Endothelial cell of umbilical vein (primary cell): ENCODE results near the gene CIP2A. TPM values are rescaled to one million over a fixed set of nuclear protein-coding genes. Genes with fewer than 3 reads are reported as not detected.

Experiments used
- BruUV-seq: library from RNA; stranded (reverse); fragments of 400-500 nt; replicated peaks from 2 replicates; lab custom pipeline; 2021; lab: Mats Ljungman, UMichigan
- CTCF ChIA-PET: fragments of 300-600, 350-600 bp; sonication (Branson Sonifier 250); formaldehyde crosslinking; loops from one replicate; lab custom pipeline; 2021; ENCODE audit warnings: antibody characterized with exemption, inconsistent platforms; lab: Charles Lee
- POLR2A ChIA-PET: fragments of 300-600, 350-600 bp; sonication (Branson Sonifier 250); formaldehyde crosslinking; loops from one replicate; lab custom pipeline; 2021; ENCODE audit warnings: antibody characterized with exemption, inconsistent platforms; lab: Charles Lee
- DNase-seq: peaks from one replicate; pipeline ENCODE4 v3.0.0-alpha.2; 2011; ENCODE audit warnings: low read depth, low spot score
- FAIRE-seq: peaks from 2 replicates; lab custom pipeline; 2011; peaks lifted over from hg19 to GRCh38; lab: Jason Lieb, UNC
- H2AFZ ChIP-seq: 2 replicates; pipeline ENCODE4 v1.6.0; 2012; ENCODE audit warnings: low read depth, low read length, control low read depth, inconsistent platforms
- H3K27ac ChIP-seq: 2 replicates; pipeline ENCODE4 v1.5.1; 2011; ENCODE audit warnings: low read depth, mild to moderate bottlenecking, control low read depth, low read length, moderate library complexity; ENCODE audit not compliant: insufficient read depth
- H3K27me3 ChIP-seq, 2 experiments: 2 replicates each; pipeline versions ENCODE4 v1.6.0 to v1.6.1; 2011; ENCODE audit warnings: low read length in 2 of 2, mixed read lengths in 1 of 2; ENCODE audit not compliant: control insufficient read depth in 2 of 2, insufficient read depth in 2 of 2
- H3K36me3 ChIP-seq, 2 experiments: 2 replicates in 1 of 2; 3 replicates in 1 of 2; pipeline ENCODE4 v1.5.1; 2011; ENCODE audit warnings: low read length in 2 of 2, mild to moderate bottlenecking in 1 of 2, moderate library complexity in 1 of 2; ENCODE audit not compliant: control insufficient read depth in 2 of 2, insufficient read depth in 2 of 2; ENCODE audit errors: extremely low read depth in 1 of 2
- H3K4me1 ChIP-seq: 3 replicates; pipeline ENCODE4 v1.5.1; 2011; ENCODE audit warnings: mild to moderate bottlenecking, low read length; ENCODE audit not compliant: control insufficient read depth, insufficient read depth; ENCODE audit errors: extremely low read depth
- H3K4me2 ChIP-seq: 2 replicates; pipeline ENCODE4 v1.6.1; 2011; ENCODE audit warnings: low read length, control low read depth, mixed read lengths; ENCODE audit not compliant: insufficient read depth
- H3K4me3 ChIP-seq, 3 experiments: fragments of 200-600 bp in 1 of 3; sonication (generic), shearing (Covaris generic) in 1 of 3; replicated peaks in 1 of 3; 2 replicates each; pipeline ENCODE4 v1.5.1; 2011 to 2016; ENCODE audit warnings: control low read depth in 3 of 3, low read length in 3 of 3, mild to moderate bottlenecking in 2 of 3, inconsistent platforms in 1 of 3, low read depth in 1 of 3, moderate library complexity in 1 of 3; ENCODE audit not compliant: insufficient read depth in 1 of 3
- H3K79me2 ChIP-seq: 2 replicates; pipeline ENCODE4 v1.6.0; 2012; ENCODE audit warnings: low read length, inconsistent platforms; ENCODE audit not compliant: control insufficient read depth, insufficient read depth
- H3K9ac ChIP-seq: replicated peaks from 2 replicates; pipeline ENCODE3; 2011; ENCODE audit warnings: low read length, control low read depth; ENCODE audit not compliant: insufficient read depth; ENCODE audit errors: extremely low read depth
- H3K9me1 ChIP-seq: replicated peaks from 3 replicates; pipeline ENCODE4 v1.6.0; 2011; ENCODE audit warnings: mild to moderate bottlenecking, low read length; ENCODE audit not compliant: control insufficient read depth, insufficient read depth; ENCODE audit errors: extremely low read depth
- H3K9me3 ChIP-seq: replicated peaks from 2 replicates; pipeline ENCODE4 v1.5.1; 2012; ENCODE audit warnings: low read length, inconsistent platforms; ENCODE audit not compliant: control insufficient read depth, insufficient read depth
- H4K20me1 ChIP-seq: replicated peaks from 2 replicates; pipeline ENCODE3; 2011; ENCODE audit warnings: mild to moderate bottlenecking, low read length; ENCODE audit not compliant: control insufficient read depth, insufficient read depth; ENCODE audit errors: extremely low read depth
- CTCF ChIP-seq, 2 donors: IDR thresholded peaks; 1 replicate in 1 of 2; 2 replicates in 1 of 2; pipeline ENCODE4 v1.5.1; 2011; ENCODE audit warnings: low read length in 2 of 2, mild to moderate bottlenecking in 2 of 2, moderate library complexity in 2 of 2, control low read depth in 1 of 2, inconsistent platforms in 1 of 2, low read depth in 1 of 2; ENCODE audit not compliant: insufficient read depth in 1 of 2; ENCODE audit errors: extremely low read depth in 1 of 2
- EZH2 ChIP-seq: IDR thresholded peaks from 2 replicates; pipeline ENCODE4 v1.6.1; 2012; ENCODE audit warnings: borderline replicate concordance, low read depth, mild to moderate bottlenecking, moderate library complexity, low read length, inconsistent platforms; ENCODE audit not compliant: severe bottlenecking
- FOS ChIP-seq: IDR thresholded peaks from 2 replicates; pipeline ENCODE4 v1.6.1; 2011; ENCODE audit warnings: mild to moderate bottlenecking, low read length, moderate library complexity, borderline replicate concordance; ENCODE audit not compliant: insufficient read depth
- GATA2 ChIP-seq: IDR thresholded peaks from 2 replicates; pipeline ENCODE4 v1.7.0; 2011; ENCODE audit warnings: low read depth, mild to moderate bottlenecking, moderate library complexity, mixed read lengths, low read length; ENCODE audit not compliant: insufficient read length, insufficient read depth
- JUN ChIP-seq: IDR thresholded peaks from 2 replicates; pipeline ENCODE4 v1.6.1; 2011; ENCODE audit warnings: borderline replicate concordance, low read depth; ENCODE audit not compliant: insufficient read length, insufficient read depth
- MAX ChIP-seq: IDR thresholded peaks from 2 replicates; pipeline ENCODE4 v1.6.1; 2011; ENCODE audit not compliant: insufficient read depth, insufficient read length
- MYC ChIP-seq: IDR thresholded peaks from one replicate; pipeline ENCODE4 v1.6.1; 2011; ENCODE audit warnings: mild to moderate bottlenecking, low read depth, low read length
- POLR2A ChIP-seq: IDR thresholded peaks from 2 replicates; pipeline ENCODE4 v1.6.1; 2012; ENCODE audit warnings: low read depth, mild to moderate bottlenecking, control low read depth, low read length
- POLR2AphosphoS5 ChIP-seq: IDR thresholded peaks from 2 replicates; pipeline ENCODE4 v1.6.1; 2012; ENCODE audit warnings: low read depth, mild to moderate bottlenecking, control low read depth, low read length, moderate library complexity; ENCODE audit not compliant: insufficient read depth
- dilution Hi-C: fragments of 300-500 bp; cut with MboI; formaldehyde crosslinking; loops from one replicate; pipeline ENCODE4 v1.15.0; 2019; ENCODE audit warnings: low sequenced_read_pairs; ENCODE audit not compliant: extremely low pct_ligation_motif_present
- intact Hi-C: fragments of 100-400 bp; cut with micrococcal nuclease; formaldehyde crosslinking; loops from one replicate; pipeline ENCODE4 v1.10.0; 2022
- polyA plus RNA-seq, 4 experiments: library from polyadenylated mRNA; depleted of rRNA in 3 of 4; stranded (reverse) in 3 of 4; unstranded in 1 of 4; fragments of >200 nt; gene quantifications; 2 replicates each; pipeline versions ENCODE4 v1.2.1 to v1.2.3, GENCODE V29; 2011 to 2012; ENCODE audit warnings: missing spikeins in 1 of 4
- total RNA-seq: library from RNA; stranded (reverse); gene quantifications from 2 replicates; pipeline ENCODE4 v1.2.3, GENCODE V29; 2021

CIP2A gene
- total and polyA plus RNA-seq, 2 donors (not counting 3 experiments of a cell fraction or from before 2014, with no cell fraction given), result 9.4 to 33.7 TPM

- Histone ChIP-seq H3K9me3 (no peaks in the 10 kb centered on the region), H3K79me2 (no peaks in the 10 kb centered on the region), H3K9me1 (no peaks in the 10 kb centered on the region), H3K9ac (no peak overlapping the region), H3K27me3 (no peaks in the 10 kb centered on the region), H4K20me1 (no peaks in the 10 kb centered on the region), H3K4me1 (peaks cover 6% of the 10 kb centered on the region), H3K36me3 (no peaks in the 10 kb centered on the region), H3K4me2 (no peak overlapping the region), H2AFZ (no peak overlapping the region), H3K4me3 (no peak overlapping the region), H3K27ac (no peak overlapping the region)
- FAIRE-seq, result no peak
- ChIA-PET CTCF (no interaction called here), POLR2A (no interaction called here)
- TF ChIP-seq POLR2A (no peak), FOS (no peak), CTCF (IDR thresholded peaks at IDR 0.05; ENCODE audit: extremely low read depth in 1 of 2, insufficient read depth in 1 of 2, low read depth in 1 of 2, low read length in 2 of 2) (no peak), EZH2 (no peak), POLR2AphosphoS5 (no peak), MAX (no peak), MYC (no peak), JUN (no peak), GATA2 (no peak)
- DNase-seq, result no peak
- no TSS peak for BruUV-seq
- dilution Hi-C loops, result no loop called here
- intact Hi-C loops, result no loop called here
Measured at GRCh38 chr3:108629974-108630373, 40.7 kb upstream of the CIP2A start.
